ENCODE data around the gene SPTBN4. TPM values are rescaled to one million over a fixed set of nuclear protein-coding genes. Genes with fewer than 3 reads are reported as not detected.

Gene SPTBN4
- total RNA-seq, 4 donors from 2014 or later = 4.7 to 9.4 (median 5.9) TPM

GRCh38 chr19:40445780-40446262 lies 21.0 kb upstream of the SPTBN4 start:
- Histone ChIP-seq H3K27me3 (no peaks in the 10 kb centered on the region), H3K4me1 (peaks cover 0 to 32% (median 18%) of the 10 kb centered on the region in 3 donors), H3K9me3 (no peaks in the 10 kb centered on the region), H3K27ac (peak overlapping the region in 3 of 4 donors; percentile 97 to 98 (median 98)), H3K4me3 (no peak overlapping the region), H3K36me3 (peaks cover 0 to 55% of the 10 kb centered on the region in 2 donors)
- WGBS, 2 donors (ENCODE audit: low coverage in 1 of 2) = 25 to 43% methylated on average over 4 of the region's 9 CpGs
- TF ChIP-seq, protein P1, sequence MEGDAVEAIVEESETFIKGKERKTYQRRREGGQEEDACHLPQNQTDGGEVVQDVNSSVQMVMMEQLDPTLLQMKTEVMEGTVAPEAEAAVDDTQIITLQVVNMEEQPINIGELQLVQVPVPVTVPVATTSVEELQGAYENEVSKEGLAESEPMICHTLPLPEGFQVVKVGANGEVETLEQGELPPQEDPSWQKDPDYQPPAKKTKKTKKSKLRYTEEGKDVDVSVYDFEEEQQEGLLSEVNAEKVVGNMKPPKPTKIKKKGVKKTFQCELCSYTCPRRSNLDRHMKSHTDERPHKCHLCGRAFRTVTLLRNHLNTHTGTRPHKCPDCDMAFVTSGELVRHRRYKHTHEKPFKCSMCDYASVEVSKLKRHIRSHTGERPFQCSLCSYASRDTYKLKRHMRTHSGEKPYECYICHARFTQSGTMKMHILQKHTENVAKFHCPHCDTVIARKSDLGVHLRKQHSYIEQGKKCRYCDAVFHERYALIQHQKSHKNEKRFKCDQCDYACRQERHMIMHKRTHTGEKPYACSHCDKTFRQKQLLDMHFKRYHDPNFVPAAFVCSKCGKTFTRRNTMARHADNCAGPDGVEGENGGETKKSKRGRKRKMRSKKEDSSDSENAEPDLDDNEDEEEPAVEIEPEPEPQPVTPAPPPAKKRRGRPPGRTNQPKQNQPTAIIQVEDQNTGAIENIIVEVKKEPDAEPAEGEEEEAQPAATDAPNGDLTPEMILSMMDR (IDR thresholded peaks at IDR 0.05) = no peak
- TF ChIP-seq POLR2AphosphoS5 (IDR thresholded peaks at IDR 0.05) (no peak), POLR2A (IDR thresholded peaks at IDR 0.05) (no peak), EP300 (IDR thresholded peaks at IDR 0.05) (no peak)
- ATAC-seq = no peak

GRCh38 chr19:40446263-40446784 lies 20.5 kb upstream of the SPTBN4 start:
- Histone ChIP-seq H3K9me3 (no peaks in the 10 kb centered on the region), H3K4me3 (no peak overlapping the region), H3K4me1 (peaks cover 0 to 27% (median 13%) of the 10 kb centered on the region in 3 donors), H3K27ac (peak overlapping the region in 1 of 4 donors; percentile 97), H3K36me3 (peaks cover 0 to 55% of the 10 kb centered on the region in 2 donors), H3K27me3 (no peaks in the 10 kb centered on the region)
- WGBS, 2 donors (ENCODE audit: low coverage in 1 of 2) = 67 to 76% methylated on average over 8 of the region's 8 CpGs
- TF ChIP-seq POLR2A (IDR thresholded peaks at IDR 0.05) = no peak
- TF ChIP-seq POLR2AphosphoS5 (IDR thresholded peaks at IDR 0.05) = no peak
- TF ChIP-seq, protein P1 (IDR thresholded peaks at IDR 0.05) = no peak
- no peak for TF ChIP-seq EP300 (IDR thresholded peaks at IDR 0.05)
- no peak for ATAC-seq

- no peak overlapping the region for H3K4me3 ChIP-seq
- peaks cover 0 to 11% (median 0%) of the 10 kb centered on the region in 3 donors for H3K4me1 ChIP-seq
- no peaks in the 10 kb centered on the region for H3K9me3 ChIP-seq
- H3K27me3 ChIP-seq = no peaks in the 10 kb centered on the region
- WGBS, 2 donors (ENCODE audit: low coverage in 1 of 2) = 90 to 92% methylated on average over 4 of the region's 4 CpGs
- no peak for TF ChIP-seq POLR2AphosphoS5 (IDR thresholded peaks at IDR 0.05)
- no peak for ATAC-seq
- no peak overlapping the region for H3K27ac ChIP-seq
- H3K36me3 ChIP-seq = peaks cover 0 to 65% of the 10 kb centered on the region in 2 donors
Observed at GRCh38 chr19:40449506-40449905, 17.3 kb upstream of the SPTBN4 start.

DNA sequence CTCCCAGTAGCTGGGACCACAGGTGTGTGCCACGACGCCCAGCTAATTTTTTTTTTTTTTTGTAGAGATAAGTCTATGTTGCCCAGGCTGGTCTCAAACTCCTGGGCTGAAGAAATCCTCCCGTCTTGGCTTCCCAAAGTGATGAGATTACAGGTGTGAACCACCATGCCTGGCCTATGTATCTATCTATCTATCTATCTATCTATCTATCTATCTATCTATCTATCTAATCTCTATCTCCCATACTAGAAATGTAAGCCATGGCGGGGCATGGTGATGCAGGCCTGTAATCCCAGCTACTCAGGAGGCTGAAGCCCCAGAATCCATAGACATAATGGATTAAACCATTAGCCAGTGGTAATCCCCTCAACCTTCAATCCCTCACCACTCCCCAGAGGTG lies 16.1 kb upstream of the SPTBN4 start:
- Histone ChIP-seq H3K9me3 (no peaks in the 10 kb centered on the region), H3K4me1 (peaks cover 0 to 2% (median 0%) of the 10 kb centered on the region in 3 donors), H3K36me3 (peaks cover 0 to 76% of the 10 kb centered on the region in 2 donors), H3K4me3 (no peak overlapping the region), H3K27me3 (no peaks in the 10 kb centered on the region), H3K27ac (no peak overlapping the region)
- WGBS, 2 donors (ENCODE audit: low coverage in 1 of 2) = 92 to 100% methylated on average over 3 to 4 of the region's 4 CpGs
- TF ChIP-seq EP300 (IDR thresholded peaks at IDR 0.05) = no peak
- no peak for TF ChIP-seq POLR2A (IDR thresholded peaks at IDR 0.05)
- no peak for TF ChIP-seq POLR2AphosphoS5 (IDR thresholded peaks at IDR 0.05)
- TF ChIP-seq, protein P1 (IDR thresholded peaks at IDR 0.05) = no peak
- no peak for ATAC-seq

DNA sequence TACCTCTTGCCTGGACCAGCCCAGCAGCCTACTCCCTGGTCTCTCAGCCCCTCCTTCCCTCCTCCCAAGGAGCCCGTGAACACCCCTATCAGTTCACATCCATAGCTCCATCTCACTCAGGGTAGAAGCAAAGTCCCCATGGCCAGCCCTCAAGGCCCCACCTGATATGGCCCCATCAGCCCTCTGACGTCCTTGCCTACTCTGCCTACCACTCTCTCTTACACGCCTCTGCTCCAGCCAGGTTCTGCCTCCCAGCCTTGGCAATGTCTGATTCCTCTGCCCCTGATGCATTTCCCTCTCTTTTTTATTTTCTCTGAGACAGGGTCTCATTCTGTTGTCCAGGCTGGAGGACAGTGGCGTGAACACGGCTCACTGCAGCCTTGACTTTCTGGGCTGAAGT lies 14.8 kb upstream of the SPTBN4 start:
- no peak overlapping the region for H3K4me3 ChIP-seq
- TF ChIP-seq, protein P1 (IDR thresholded peaks at IDR 0.05) = no peak
- TF ChIP-seq POLR2A (IDR thresholded peaks at IDR 0.05) = no peak
- TF ChIP-seq EP300 (IDR thresholded peaks at IDR 0.05) = no peak
- no peak for TF ChIP-seq POLR2AphosphoS5 (IDR thresholded peaks at IDR 0.05)
- H3K9me3 ChIP-seq = no peaks in the 10 kb centered on the region
- ATAC-seq = no peak
- 39 to 67% methylated on average over 3 to 5 of the region's 5 CpGs for WGBS, 2 donors (ENCODE audit: low coverage in 1 of 2)
- H3K27ac ChIP-seq = no peak overlapping the region
- no peaks in the 10 kb centered on the region for H3K27me3 ChIP-seq
- H3K36me3 ChIP-seq = peaks cover 0 to 82% of the 10 kb centered on the region in 2 donors
- H3K4me1 ChIP-seq = no peaks in the 10 kb centered on the region

Measured in gastroesophageal sphincter (tissue), 4 donors.